Thyroid gland (tissue), 4 donors: ENCODE data around the gene MINAR2. TPM values are rescaled to one million over a fixed set of nuclear protein-coding genes. Genes with fewer than 3 reads are reported as not detected.

Experiments
- DNase-seq, 2 donors: peaks; one replicate each; pipeline ENCODE4 v3.0.0-alpha.2; 2019
- H3K27ac ChIP-seq, 3 donors: fragments of 200-600 bp; sonication (generic); 1 replicate in 2 of 3; 2 replicates in 1 of 3; pipeline ENCODE4 v1.5.1; 2016 to 2019; ENCODE audit warnings: mild to moderate bottlenecking in 1 of 3, moderate library complexity in 1 of 3
- H3K27me3 ChIP-seq: fragments of 200-600 bp; sonication (generic); one replicate; pipeline ENCODE4 v1.5.1; 2019
- H3K36me3 ChIP-seq, 2 donors: fragments of 200-600 bp; sonication (generic); one replicate each; pipeline ENCODE4 v1.5.1; 2016 to 2019
- H3K4me1 ChIP-seq, 2 donors: fragments of 200-600 bp; sonication (generic); one replicate each; pipeline ENCODE4 v1.5.1; 2017 to 2019
- H3K4me3 ChIP-seq, 3 donors: fragments of 200-600 bp; sonication (generic); replicated peaks in 1 of 3; 1 replicate in 2 of 3; 2 replicates in 1 of 3; pipeline ENCODE4 v1.5.1; 2016; ENCODE audit warnings: mild to moderate bottlenecking in 1 of 3
- H3K9me3 ChIP-seq: fragments of 200-600 bp; sonication (generic); one replicate; pipeline ENCODE4 v1.5.1; 2017
- POLR2A ChIP-seq, 2 donors: fragments of 450-650 bp; IDR thresholded peaks; one replicate each; pipeline ENCODE4 v1.6.1; 2017; ENCODE audit warnings: antibody characterized with exemption in 2 of 2, mild to moderate bottlenecking in 2 of 2, moderate library complexity in 1 of 2
- WGBS, 2 donors: methylation state at CpG; one replicate each; pipeline ENCODE4 v1.1.5; 2017; 5-methylcytosine and 5-hydroxymethylcytosine counted together
- intact Hi-C: fragments of 100-400 bp; cut with DNase I; formaldehyde crosslinking; loops from one replicate; pipeline ENCODE4 v1.15.1; 2023
- total RNA-seq, 4 donors: library from RNA; depleted of rRNA; stranded (reverse); fragments of >200 nt; gene quantifications; one replicate each; pipeline ENCODE4 v1.2.3, GENCODE V29; 2016
- TF ChIP-seq, protein P1 (sequence below), 6 experiments: fragments of 200-600 bp in 3 of 6; fragments of 450-650 bp in 3 of 6; sonication (generic) in 3 of 6; IDR thresholded peaks; one replicate each; pipeline ENCODE4 v1.5.1; 2016 to 2019; ENCODE audit warnings: antibody characterized with exemption in 6 of 6, mild to moderate bottlenecking in 2 of 6, inconsistent platforms in 1 of 6, moderate library complexity in 1 of 6

The MINAR2 gene
- total RNA-seq, 4 donors from 2014 or later, result not detected

GRCh38 chr5:129745997-129746396, 1.9 kb upstream of the MINAR2 start:
- no peak overlapping the region for H3K27ac ChIP-seq
- 92 to 95% methylated on average over 4 of the region's 4 CpGs for WGBS, 2 donors
- H3K4me3 ChIP-seq, result no peak overlapping the region
- H3K9me3 ChIP-seq, result no peaks in the 10 kb centered on the region
- no peak for DNase-seq
- intact Hi-C loops, result no loop called here
- TF ChIP-seq POLR2A (IDR thresholded peaks at IDR 0.05), result no peak
- TF ChIP-seq, protein P1, sequence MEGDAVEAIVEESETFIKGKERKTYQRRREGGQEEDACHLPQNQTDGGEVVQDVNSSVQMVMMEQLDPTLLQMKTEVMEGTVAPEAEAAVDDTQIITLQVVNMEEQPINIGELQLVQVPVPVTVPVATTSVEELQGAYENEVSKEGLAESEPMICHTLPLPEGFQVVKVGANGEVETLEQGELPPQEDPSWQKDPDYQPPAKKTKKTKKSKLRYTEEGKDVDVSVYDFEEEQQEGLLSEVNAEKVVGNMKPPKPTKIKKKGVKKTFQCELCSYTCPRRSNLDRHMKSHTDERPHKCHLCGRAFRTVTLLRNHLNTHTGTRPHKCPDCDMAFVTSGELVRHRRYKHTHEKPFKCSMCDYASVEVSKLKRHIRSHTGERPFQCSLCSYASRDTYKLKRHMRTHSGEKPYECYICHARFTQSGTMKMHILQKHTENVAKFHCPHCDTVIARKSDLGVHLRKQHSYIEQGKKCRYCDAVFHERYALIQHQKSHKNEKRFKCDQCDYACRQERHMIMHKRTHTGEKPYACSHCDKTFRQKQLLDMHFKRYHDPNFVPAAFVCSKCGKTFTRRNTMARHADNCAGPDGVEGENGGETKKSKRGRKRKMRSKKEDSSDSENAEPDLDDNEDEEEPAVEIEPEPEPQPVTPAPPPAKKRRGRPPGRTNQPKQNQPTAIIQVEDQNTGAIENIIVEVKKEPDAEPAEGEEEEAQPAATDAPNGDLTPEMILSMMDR (IDR thresholded peaks at IDR 0.05), result no peak
- H3K4me1 ChIP-seq, result no peaks in the 10 kb centered on the region
- H3K27me3 ChIP-seq, result no peaks in the 10 kb centered on the region
- H3K36me3 ChIP-seq, result no peaks in the 10 kb centered on the region

- H3K27ac ChIP-seq, result no peak overlapping the region
- no peaks in the 10 kb centered on the region for H3K36me3 ChIP-seq
- 54 to 62% methylated on average over 2 of the region's 2 CpGs for WGBS, 2 donors
- no peaks in the 10 kb centered on the region for H3K27me3 ChIP-seq
- no peak overlapping the region for H3K4me3 ChIP-seq
- no peaks in the 10 kb centered on the region for H3K4me1 ChIP-seq
- DNase-seq, result no peak
- intact Hi-C loops, result no loop called here
- TF ChIP-seq, protein P1 (IDR thresholded peaks at IDR 0.05), result no peak
- TF ChIP-seq POLR2A (IDR thresholded peaks at IDR 0.05), result no peak
- H3K9me3 ChIP-seq, result no peaks in the 10 kb centered on the region
These were observed 1.0 kb upstream of the MINAR2 start for GRCh38 chr5:129746876-129747275.

DNA sequence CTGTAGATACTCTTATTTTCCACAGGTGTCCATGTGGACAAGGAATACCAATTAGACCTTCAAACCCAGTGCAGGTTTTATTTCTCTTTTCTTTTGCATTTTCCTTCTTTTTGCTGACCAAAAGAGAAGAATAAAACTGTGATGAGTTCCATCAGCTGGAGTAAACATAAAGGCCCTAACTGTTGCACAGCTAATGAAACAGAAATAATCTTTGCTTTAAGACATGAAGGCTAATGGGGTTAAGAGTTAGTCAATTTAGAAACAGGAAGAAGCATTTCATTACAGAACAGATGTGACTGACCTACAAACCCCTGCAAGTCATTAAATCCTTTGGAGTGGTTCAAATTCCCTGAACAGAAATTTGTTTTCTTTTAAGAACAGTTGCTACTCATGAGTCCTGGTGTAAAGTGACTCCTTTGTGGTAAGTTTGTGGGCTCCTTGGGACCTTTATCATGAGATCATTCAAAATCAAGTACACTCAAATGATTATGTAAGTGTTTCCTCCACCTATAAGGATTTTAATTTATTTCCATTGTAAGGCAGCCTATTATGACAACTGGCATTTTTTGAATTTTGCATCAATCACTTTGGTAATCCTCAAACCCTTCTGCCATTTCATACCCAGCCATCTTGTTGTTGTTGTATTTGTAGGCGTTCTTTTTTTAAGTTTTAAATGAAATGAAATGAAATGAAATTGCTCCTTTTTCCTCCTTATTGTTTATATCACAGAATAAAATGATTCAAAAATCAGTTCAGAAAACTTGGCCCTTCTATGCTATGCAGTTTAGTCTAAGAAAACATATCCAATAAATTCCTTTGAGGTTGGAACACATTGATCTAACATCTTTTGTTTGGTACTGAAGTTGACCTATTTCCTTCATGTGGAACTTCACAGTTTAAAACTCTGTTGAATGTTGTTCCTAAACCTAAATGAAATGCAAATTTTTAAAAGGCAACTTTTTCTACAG, 1.3 kb downstream of the MINAR2 start:
- no peak overlapping the region for H3K27ac ChIP-seq
- H3K27me3 ChIP-seq, result no peaks in the 10 kb centered on the region
- H3K4me3 ChIP-seq, result no peak overlapping the region
- TF ChIP-seq POLR2A (IDR thresholded peaks at IDR 0.05), result no peak
- TF ChIP-seq, protein P1 (IDR thresholded peaks at IDR 0.05), result no peak
- no peak for DNase-seq
- no peaks in the 10 kb centered on the region for H3K4me1 ChIP-seq
- intact Hi-C loops, result no loop called here
- H3K9me3 ChIP-seq, result no peaks in the 10 kb centered on the region
- 86 to 95% methylated on average over 1 of the region's 1 CpG for WGBS, 2 donors
- no peaks in the 10 kb centered on the region for H3K36me3 ChIP-seq

DNA sequence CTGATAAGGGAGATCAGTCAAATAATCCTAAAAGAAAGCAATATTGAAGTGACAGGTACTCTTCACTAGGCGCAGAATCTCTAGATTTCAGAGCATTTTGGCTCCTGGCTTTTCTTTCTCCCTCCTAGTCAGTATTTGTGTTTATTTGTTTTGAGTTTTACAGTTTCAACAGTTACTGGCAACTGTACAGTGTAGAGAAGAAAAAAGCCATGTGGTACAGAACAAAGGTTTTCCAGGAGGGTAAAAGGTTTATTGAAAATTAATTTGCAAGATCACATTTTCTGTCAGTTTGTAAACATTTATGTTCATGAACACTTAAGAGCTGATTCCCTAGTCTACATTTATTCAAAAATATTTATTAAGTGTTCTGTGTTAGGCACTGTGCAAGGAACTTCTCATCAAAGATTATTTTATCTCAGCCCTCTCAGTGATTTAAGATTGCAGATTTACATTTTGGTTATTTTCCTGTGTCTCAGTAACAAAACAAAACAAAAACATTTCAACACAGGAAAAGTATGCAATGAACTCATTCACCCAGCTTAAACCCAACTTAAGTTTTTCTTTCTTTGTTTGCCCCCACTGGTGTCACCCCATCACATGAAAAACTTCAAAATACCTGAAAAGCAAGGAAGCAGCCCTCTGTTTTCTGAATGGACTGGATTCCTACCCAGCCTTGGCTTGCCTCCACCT, 12.9 kb downstream of the MINAR2 start:
- H3K27me3 ChIP-seq, result no peaks in the 10 kb centered on the region
- intact Hi-C loops, result no loop called here
- H3K36me3 ChIP-seq, result no peaks in the 10 kb centered on the region
- TF ChIP-seq, protein P1 (IDR thresholded peaks at IDR 0.05), result no peak
- TF ChIP-seq POLR2A (IDR thresholded peaks at IDR 0.05), result no peak
- H3K9me3 ChIP-seq, result no peaks in the 10 kb centered on the region
- no peak for DNase-seq
- no peak overlapping the region for H3K27ac ChIP-seq
- 88 to 96% methylated on average over 1 of the region's 1 CpG for WGBS, 2 donors
- H3K4me3 ChIP-seq, result no peak overlapping the region
- no peaks in the 10 kb centered on the region for H3K4me1 ChIP-seq

- WGBS, 2 donors, result 94 to 98% methylated on average over 1 of the region's 1 CpG
- Histone ChIP-seq H3K4me1 (no peaks in the 10 kb centered on the region), H3K4me3 (no peak overlapping the region), H3K27me3 (no peaks in the 10 kb centered on the region), H3K9me3 (no peaks in the 10 kb centered on the region), H3K36me3 (no peaks in the 10 kb centered on the region), H3K27ac (no peak overlapping the region)
- no peak for TF ChIP-seq POLR2A (IDR thresholded peaks at IDR 0.05)
- TF ChIP-seq, protein P1 (IDR thresholded peaks at IDR 0.05), result no peak
- no peak for DNase-seq
- intact Hi-C loops, result no loop called here
These were observed 15.8 kb downstream of the MINAR2 start for GRCh38 chr5:129763651-129764050.
